ENCODE measurements around the gene PLXNC1.

The PLXNC1 gene

GRCh38 chr12:94163850-94164249 lies 15.5 kb downstream of the PLXNC1 start:
- no peak for FAIRE-seq

- no peak for FAIRE-seq
Observed at GRCh38 chr12:94165138-94165537, 16.8 kb downstream of the PLXNC1 start.

- FAIRE-seq = no peak
Observed at GRCh38 chr12:94165670-94166364, 17.4 kb downstream of the PLXNC1 start.

- no peak for FAIRE-seq
Observed at GRCh38 chr12:94167071-94167755, 18.8 kb downstream of the PLXNC1 start.

GRCh38 chr12:94167756-94168416 lies 19.5 kb downstream of the PLXNC1 start:
- FAIRE-seq = no peak

- no peak for FAIRE-seq
Observed at GRCh38 chr12:94169495-94169894, 21.1 kb downstream of the PLXNC1 start.

GRCh38 chr12:94169966-94170689 lies 21.8 kb downstream of the PLXNC1 start:
- FAIRE-seq = no peak

GRCh38 chr12:94170690-94171594 lies 22.6 kb downstream of the PLXNC1 start:
- no peak for FAIRE-seq

GRCh38 chr12:94171595-94171930 lies 23.2 kb downstream of the PLXNC1 start:
- no peak for FAIRE-seq

GRCh38 chr12:94172031-94172430 lies 23.7 kb downstream of the PLXNC1 start:
- FAIRE-seq = no peak

GRCh38 chr12:94172973-94173372 lies 24.6 kb downstream of the PLXNC1 start:
- no peak for FAIRE-seq

GRCh38 chr12:94173660-94174265 lies 25.4 kb downstream of the PLXNC1 start:
- FAIRE-seq = no peak

GRCh38 chr12:94174576-94174975 lies 26.2 kb downstream of the PLXNC1 start:
- no peak for FAIRE-seq

- no peak for FAIRE-seq
Observed at GRCh38 chr12:94175763-94176668, 27.6 kb downstream of the PLXNC1 start.

GRCh38 chr12:94178054-94178453 lies 29.7 kb downstream of the PLXNC1 start:
- FAIRE-seq = no peak

- no peak for FAIRE-seq
Observed at GRCh38 chr12:94178882-94179281, 30.5 kb downstream of the PLXNC1 start.

- no peak for FAIRE-seq
Observed at GRCh38 chr12:94179723-94180122, 31.3 kb downstream of the PLXNC1 start.

- FAIRE-seq = no peak
Observed at GRCh38 chr12:94180558-94181296, 32.4 kb downstream of the PLXNC1 start.

- FAIRE-seq = no peak
Observed at GRCh38 chr12:94182986-94183707, 34.8 kb downstream of the PLXNC1 start.
